HCT116 (cell line): ENCODE measurements around the gene KCNN3. TPM values are rescaled to one million over a fixed set of nuclear protein-coding genes. Genes with fewer than 3 reads are reported as not detected.

Experiments used
- ATAC-seq: fragments of 200-7000 bp; cut with Tn5 transposase; 2 replicates; pipeline ENCODE4 v1.9.1; 2020; ENCODE audit warnings: mild to moderate bottlenecking, moderate library complexity
- BruUV-seq: library from RNA; stranded (reverse); fragments of 400-500 nt; replicated peaks from 2 replicates; lab custom pipeline; 2021; lab: Mats Ljungman, UMichigan
- CTCF ChIA-PET: fragments of 300-600 bp; sonication (Branson Sonifier 250); formaldehyde crosslinking; loops from one replicate; lab custom pipeline; 2021; ENCODE audit warnings: antibody characterized with exemption; lab: Charles Lee
- POLR2A ChIA-PET: fragments of 300-600, 350-600 bp; sonication (Branson Sonifier 250); formaldehyde crosslinking; loops from one replicate; lab custom pipeline; 2021; ENCODE audit warnings: antibody characterized with exemption; lab: Charles Lee
- RAD21 ChIA-PET, 2 experiments: fragments of 300-600 bp; sonication (Branson Sonifier 250); formaldehyde crosslinking; loops; one replicate each; lab custom pipeline; 2023; ENCODE audit warnings: low total read pairs in 2 of 2; ENCODE audit not compliant: uncharacterized antibody in 2 of 2, unreplicated experiment in 2 of 2, low non-redundant PET in 1 of 2; lab: Charles Lee
- DNase-seq: peaks from one replicate; pipeline ENCODE4 v3.0.0-alpha.2; 2010; ENCODE audit warnings: low read depth, low spot score
- H2AFZ ChIP-seq: fragments of 200-600 bp; shearing (Covaris generic), sonication (generic); 2 replicates; pipeline ENCODE4 v1.6.1; 2017; ENCODE audit warnings: low read depth, mixed run types, mixed read lengths, antibody characterized with exemption, low read length; ENCODE audit not compliant: poor library complexity, severe bottlenecking
- H3K27ac ChIP-seq: 2 replicates; pipeline ENCODE4 v1.5.1; 2012; ENCODE audit warnings: low read depth, low read length
- H3K27me3 ChIP-seq: fragments of 200-600 bp; sonication (generic); 2 replicates; pipeline ENCODE4 v1.6.1; 2016; ENCODE audit warnings: mixed run types, low read length, mixed read lengths; ENCODE audit not compliant: insufficient read depth
- H3K36me3 ChIP-seq, 2 experiments: fragments of 200-500 bp in 1 of 2; fragments of 200-600 bp in 1 of 2; sonication (Bioruptor generic) in 1 of 2; sonication (generic) in 1 of 2; 2 replicates each; pipeline versions ENCODE4 v1.5.1 to v1.6.1; 2014 to 2016; ENCODE audit warnings: low read length in 2 of 2, inconsistent platforms in 1 of 2, mixed read lengths in 1 of 2, mixed run types in 1 of 2; ENCODE audit not compliant: insufficient read depth in 2 of 2, control insufficient read depth in 1 of 2
- H3K4me1 ChIP-seq, 2 experiments: fragments of 200-600 bp in 1 of 2; sonication (generic) in 1 of 2; 2 replicates each; pipeline versions ENCODE4 v1.5.1 to v1.6.1; 2012 to 2017; ENCODE audit warnings: low read length in 2 of 2, inconsistent platforms in 1 of 2, mild to moderate bottlenecking in 1 of 2, mixed read lengths in 1 of 2, mixed run types in 1 of 2, moderate library complexity in 1 of 2; ENCODE audit not compliant: insufficient read depth in 2 of 2, control insufficient read depth in 1 of 2
- H3K4me2 ChIP-seq: fragments of 200-600 bp; sonication (generic); 2 replicates; pipeline ENCODE4 v1.6.1; 2017; ENCODE audit warnings: mixed run types, low read length, mixed read lengths
- H3K4me3 ChIP-seq, 2 experiments: fragments of 200-600 bp in 1 of 2; sonication (generic) in 1 of 2; replicated peaks in 1 of 2; 2 replicates each; pipeline ENCODE4 v1.5.1; 2011 to 2016; ENCODE audit warnings: low read length in 2 of 2, control low read depth in 1 of 2, low read depth in 1 of 2, mild to moderate bottlenecking in 1 of 2, mixed read lengths in 1 of 2, mixed run types in 1 of 2
- H3K79me2 ChIP-seq: fragments of 200-600 bp; sonication (generic); 2 replicates; pipeline ENCODE4 v1.6.1; 2017; ENCODE audit warnings: mild to moderate bottlenecking, mixed run types, low read length, moderate library complexity, mixed read lengths; ENCODE audit not compliant: insufficient read depth
- H3K9ac ChIP-seq: fragments of 200-600 bp; sonication (generic); 2 replicates; pipeline ENCODE4 v1.6.1; 2016; ENCODE audit warnings: low read length, mixed read lengths
- H3K9me2 ChIP-seq: fragments of 200-600 bp; sonication (generic), shearing (Covaris generic); 2 replicates; pipeline ENCODE4 v1.6.1; 2017; ENCODE audit warnings: mixed run types, mild to moderate bottlenecking, moderate library complexity; ENCODE audit not compliant: insufficient read depth
- H3K9me3 ChIP-seq, 2 experiments: fragments of 200-500 bp in 1 of 2; fragments of 200-600 bp in 1 of 2; sonication (Bioruptor generic) in 1 of 2; sonication (generic) in 1 of 2; 2 replicates each; pipeline ENCODE4 v1.6.1; 2014 to 2017; ENCODE audit warnings: low read length in 2 of 2, mixed read lengths in 2 of 2, inconsistent platforms in 1 of 2, low read depth in 1 of 2, mild to moderate bottlenecking in 1 of 2, mixed run types in 1 of 2, moderate library complexity in 1 of 2; ENCODE audit not compliant: control insufficient read depth in 1 of 2, insufficient read depth in 1 of 2
- H4K20me1 ChIP-seq: fragments of 200-600 bp; sonication (generic), shearing (Covaris generic); 2 replicates; pipeline ENCODE4 v1.6.1; 2017; ENCODE audit warnings: mixed run types, mild to moderate bottlenecking, moderate library complexity; ENCODE audit not compliant: insufficient read depth
- CBX3 ChIP-seq: IDR thresholded peaks from 2 replicates; pipeline ENCODE4 v1.6.1; 2012; ENCODE audit warnings: low read depth
- EGR1 ChIP-seq: IDR thresholded peaks from 2 replicates; pipeline ENCODE4 v1.6.1; 2012; ENCODE audit warnings: low read depth
- ELF1 ChIP-seq: IDR thresholded peaks from 2 replicates; pipeline ENCODE4 v1.6.1; 2012; ENCODE audit warnings: low read depth, borderline replicate concordance
- EZH2 ChIP-seq: fragments of 200-600 bp; sonication (generic); IDR thresholded peaks from 2 replicates; pipeline ENCODE4 v1.6.1; 2017; ENCODE audit warnings: antibody characterized with exemption, mixed run types
- FOSL1 ChIP-seq: IDR thresholded peaks from 2 replicates; pipeline ENCODE4 v1.6.1; 2012; ENCODE audit warnings: low read depth
- JUND ChIP-seq: IDR thresholded peaks from 2 replicates; pipeline ENCODE4 v1.6.1; 2012
- SIN3A ChIP-seq: IDR thresholded peaks from 2 replicates; pipeline ENCODE4 v1.6.1; 2012; ENCODE audit warnings: low read depth
- SP1 ChIP-seq: IDR thresholded peaks from 2 replicates; pipeline ENCODE4 v1.6.1; 2012; ENCODE audit warnings: low read depth
- YY1 ChIP-seq: IDR thresholded peaks from 2 replicates; pipeline ENCODE4 v1.6.1; 2011; ENCODE audit warnings: low read length, low read depth, moderate library complexity, mild to moderate bottlenecking; ENCODE audit not compliant: insufficient replicate concordance; ENCODE audit errors: extremely low read depth
- ZFX ChIP-seq: fragments of 450-650 bp; IDR thresholded peaks from 2 replicates; pipeline ENCODE4 v1.6.1; 2017
- intact Hi-C: fragments of 100-400 bp; cut with micrococcal nuclease; formaldehyde crosslinking; loops from 2 replicates; pipeline ENCODE4 v1.10.0; 2022
- total RNA-seq: library from RNA; stranded (reverse); gene quantifications from one replicate; pipeline ENCODE4 v1.2.1, GENCODE V29; 2021; ENCODE audit not compliant: unreplicated experiment
- TF ChIP-seq, protein P1 (sequence below): IDR thresholded peaks from 2 replicates; pipeline ENCODE4 v1.6.1; 2011; ENCODE audit warnings: mild to moderate bottlenecking, low read length, moderate library complexity; ENCODE audit not compliant: insufficient replicate concordance; ENCODE audit errors: extremely low read depth
- TF ChIP-seq, protein P2 (sequence below), 3 experiments: fragments of 200-600 bp in 1 of 3; sonication (generic) in 1 of 3; IDR thresholded peaks in 2 of 3; conservative IDR thresholded peaks in 1 of 3; 2 replicates each; pipeline ENCODE4 v1.5.1; 2012 to 2017; ENCODE audit warnings: low read depth in 2 of 3, low read length in 2 of 3, antibody characterized with exemption in 1 of 3, borderline replicate concordance in 1 of 3, control low read depth in 1 of 3, mild to moderate bottlenecking in 1 of 3, mixed read lengths in 1 of 3, mixed run types in 1 of 3, moderate library complexity in 1 of 3; ENCODE audit not compliant: insufficient read depth in 1 of 3

The KCNN3 gene
- total RNA-seq, 1 experiment from 2014 or later = 1.1 TPM

DNA sequence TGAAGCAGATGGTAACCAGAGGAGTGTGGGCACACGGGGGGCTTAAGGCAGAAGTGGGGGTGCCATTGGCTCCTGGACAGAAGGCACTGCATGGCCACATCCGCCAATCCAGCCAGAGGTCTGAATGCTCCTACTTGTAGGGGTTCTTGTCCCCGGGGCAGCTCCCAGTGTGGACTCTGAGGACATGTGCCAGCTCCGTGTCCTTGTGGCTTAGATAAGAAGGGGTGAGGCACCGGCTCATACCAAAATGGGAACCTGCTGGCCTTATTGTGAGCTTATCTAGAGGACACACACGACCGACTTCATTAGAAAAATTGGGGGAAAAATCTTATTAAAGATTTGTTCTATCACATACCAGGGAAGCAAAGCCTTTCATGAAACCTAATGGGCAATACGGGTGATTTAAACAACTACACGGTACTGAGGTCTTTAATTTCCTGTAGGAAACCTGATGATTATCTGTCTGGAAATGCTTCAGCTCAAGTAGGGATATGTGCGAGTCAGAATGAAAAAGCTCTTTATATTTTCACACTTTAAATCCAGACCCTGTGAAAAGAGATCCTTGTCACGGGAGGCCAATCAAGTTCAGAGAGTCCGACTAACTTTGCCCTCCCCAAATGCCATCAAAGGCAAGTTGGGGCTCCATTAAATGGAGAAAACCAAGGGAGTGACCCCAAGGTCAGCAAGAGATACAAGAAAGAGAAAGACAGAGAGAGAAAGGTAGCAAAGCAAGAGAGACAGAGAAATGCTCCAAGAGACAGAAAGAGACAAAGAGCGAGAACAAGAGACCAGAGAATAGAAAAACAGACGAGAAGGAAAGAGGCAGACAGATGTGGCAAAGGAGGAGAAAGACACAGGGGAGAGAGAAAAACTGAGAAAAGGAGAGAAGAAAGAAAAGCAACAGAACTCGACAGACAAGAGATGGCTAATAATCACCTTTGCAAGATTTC is 14.1 kb upstream of the KCNN3 start:
- no peak for DNase-seq
- H4K20me1 ChIP-seq = no peaks in the 10 kb centered on the region
- no peaks in the 10 kb centered on the region for H3K36me3 ChIP-seq
- H3K9me3 ChIP-seq = no peaks in the 10 kb centered on the region
- H3K9ac ChIP-seq = no peak overlapping the region
- H2AFZ ChIP-seq = no peak overlapping the region
- intact Hi-C loops = no loop called here
- RAD21 ChIA-PET = no interaction called here
- CTCF ChIA-PET = no interaction called here
- no peak overlapping the region for H3K27ac ChIP-seq
- POLR2A ChIA-PET = no interaction called here
- no peak overlapping the region for H3K4me2 ChIP-seq
- no TSS peak for BruUV-seq
- no peak for ATAC-seq
- H3K79me2 ChIP-seq = no peaks in the 10 kb centered on the region
- H3K4me3 ChIP-seq = no peak overlapping the region
- TF ChIP-seq SP1 = no peak
- no peak for TF ChIP-seq YY1
- no peak for TF ChIP-seq ZFX
- no peak for TF ChIP-seq SIN3A
- TF ChIP-seq EGR1 = no peak
- no peak for TF ChIP-seq CBX3
- TF ChIP-seq, protein P1, sequence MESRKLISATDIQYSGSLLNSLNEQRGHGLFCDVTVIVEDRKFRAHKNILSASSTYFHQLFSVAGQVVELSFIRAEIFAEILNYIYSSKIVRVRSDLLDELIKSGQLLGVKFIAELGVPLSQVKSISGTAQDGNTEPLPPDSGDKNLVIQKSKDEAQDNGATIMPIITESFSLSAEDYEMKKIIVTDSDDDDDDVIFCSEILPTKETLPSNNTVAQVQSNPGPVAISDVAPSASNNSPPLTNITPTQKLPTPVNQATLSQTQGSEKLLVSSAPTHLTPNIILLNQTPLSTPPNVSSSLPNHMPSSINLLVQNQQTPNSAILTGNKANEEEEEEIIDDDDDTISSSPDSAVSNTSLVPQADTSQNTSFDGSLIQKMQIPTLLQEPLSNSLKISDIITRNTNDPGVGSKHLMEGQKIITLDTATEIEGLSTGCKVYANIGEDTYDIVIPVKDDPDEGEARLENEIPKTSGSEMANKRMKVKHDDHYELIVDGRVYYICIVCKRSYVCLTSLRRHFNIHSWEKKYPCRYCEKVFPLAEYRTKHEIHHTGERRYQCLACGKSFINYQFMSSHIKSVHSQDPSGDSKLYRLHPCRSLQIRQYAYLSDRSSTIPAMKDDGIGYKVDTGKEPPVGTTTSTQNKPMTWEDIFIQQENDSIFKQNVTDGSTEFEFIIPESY = no peak
- TF ChIP-seq EZH2 = no peak
- TF ChIP-seq, protein P2, sequence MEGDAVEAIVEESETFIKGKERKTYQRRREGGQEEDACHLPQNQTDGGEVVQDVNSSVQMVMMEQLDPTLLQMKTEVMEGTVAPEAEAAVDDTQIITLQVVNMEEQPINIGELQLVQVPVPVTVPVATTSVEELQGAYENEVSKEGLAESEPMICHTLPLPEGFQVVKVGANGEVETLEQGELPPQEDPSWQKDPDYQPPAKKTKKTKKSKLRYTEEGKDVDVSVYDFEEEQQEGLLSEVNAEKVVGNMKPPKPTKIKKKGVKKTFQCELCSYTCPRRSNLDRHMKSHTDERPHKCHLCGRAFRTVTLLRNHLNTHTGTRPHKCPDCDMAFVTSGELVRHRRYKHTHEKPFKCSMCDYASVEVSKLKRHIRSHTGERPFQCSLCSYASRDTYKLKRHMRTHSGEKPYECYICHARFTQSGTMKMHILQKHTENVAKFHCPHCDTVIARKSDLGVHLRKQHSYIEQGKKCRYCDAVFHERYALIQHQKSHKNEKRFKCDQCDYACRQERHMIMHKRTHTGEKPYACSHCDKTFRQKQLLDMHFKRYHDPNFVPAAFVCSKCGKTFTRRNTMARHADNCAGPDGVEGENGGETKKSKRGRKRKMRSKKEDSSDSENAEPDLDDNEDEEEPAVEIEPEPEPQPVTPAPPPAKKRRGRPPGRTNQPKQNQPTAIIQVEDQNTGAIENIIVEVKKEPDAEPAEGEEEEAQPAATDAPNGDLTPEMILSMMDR (IDR thresholded peaks at IDR 0.05 in 2 of 3, conservative IDR thresholded peaks at IDR 0.05 in 1 of 3; ENCODE audit: borderline replicate concordance in 1 of 3, insufficient read depth in 1 of 3, low read depth in 2 of 3, low read length in 2 of 3) = no peak
- TF ChIP-seq ELF1 = no peak
- TF ChIP-seq JUND = no peak
- TF ChIP-seq FOSL1 = no peak
- peaks cover 0 to 7% of the 10 kb centered on the region in 2 experiments; a peak in 2 of 4 replicates for H3K4me1 ChIP-seq
- no peaks in the 10 kb centered on the region for H3K9me2 ChIP-seq
- no peaks in the 10 kb centered on the region for H3K27me3 ChIP-seq
